GM23338 (cell line): ENCODE results near the gene AKR1B1. TPM values are rescaled to one million over a fixed set of nuclear protein-coding genes. Genes with fewer than 3 reads are reported as not detected.

Source experiments
- ATAC-seq: fragments of 200-7000 bp; cut with Tn5 transposase; 3 replicates; pipeline ENCODE4 v1.9.1; 2020
- DNase-seq: peaks from one replicate; pipeline ENCODE4 v3.0.0-alpha.2; 2015; ENCODE audit warnings: low spot score
- H2AFZ ChIP-seq: fragments of 200-600 bp; sonication (generic); 2 replicates; pipeline ENCODE4 v1.8.0; 2016; ENCODE audit warnings: antibody characterized with exemption, mild to moderate bottlenecking, moderate library complexity
- H3F3A ChIP-seq: fragments of 200-600 bp; sonication (generic); replicated peaks from 2 replicates; pipeline ENCODE4 v1.8.0; 2017; ENCODE audit warnings: antibody characterized with exemption, mixed run types, low read depth
- H3K27ac ChIP-seq: fragments of 200-600 bp; sonication (generic); 2 replicates; pipeline ENCODE4 v1.6.1; 2016; ENCODE audit warnings: low read depth
- H3K27me3 ChIP-seq: fragments of 200-600 bp; sonication (generic); 2 replicates; pipeline ENCODE4 v1.8.0; 2016; ENCODE audit warnings: mild to moderate bottlenecking, mixed run types, moderate library complexity; ENCODE audit not compliant: insufficient read depth
- H3K36me3 ChIP-seq: fragments of 200-600 bp; sonication (generic); 2 replicates; pipeline ENCODE4 v1.8.0; 2016; ENCODE audit warnings: mild to moderate bottlenecking; ENCODE audit not compliant: insufficient read depth
- H3K4me1 ChIP-seq: fragments of 200-600 bp; sonication (generic); 2 replicates; pipeline ENCODE4 v1.8.0; 2016; ENCODE audit warnings: mild to moderate bottlenecking, moderate library complexity; ENCODE audit not compliant: insufficient read depth
- H3K4me2 ChIP-seq: fragments of 200-600 bp; sonication (generic); 2 replicates; pipeline ENCODE4 v1.7.1; 2017; ENCODE audit warnings: mixed run types
- H3K4me3 ChIP-seq: fragments of 200-600 bp; sonication (generic); 2 replicates; pipeline ENCODE4 v1.6.1; 2016; ENCODE audit warnings: mixed run types
- H3K79me2 ChIP-seq: fragments of 200-600 bp; sonication (generic); replicated peaks from 2 replicates; pipeline ENCODE4 v1.8.0; 2017; ENCODE audit warnings: mild to moderate bottlenecking; ENCODE audit not compliant: insufficient read depth
- H3K9me2 ChIP-seq: fragments of 200-600 bp; sonication (generic); 2 replicates; pipeline ENCODE4 v1.8.0; 2017; ENCODE audit not compliant: insufficient read depth
- H4K20me1 ChIP-seq: fragments of 200-600 bp; sonication (generic); replicated peaks from 2 replicates; pipeline ENCODE4 v1.8.0; 2017; ENCODE audit warnings: mild to moderate bottlenecking; ENCODE audit not compliant: insufficient read depth
- H3K27ac Mint-ChIP-seq: 2 replicates; pipeline ENCODE4 v1.8.0; 2020; ENCODE audit warnings: inconsistent platforms, mild to moderate bottlenecking, moderate library complexity, mixed read lengths
- H3K27me3 Mint-ChIP-seq: 3 replicates; pipeline ENCODE4 v1.8.0; 2022; ENCODE audit warnings: low read depth, mild to moderate bottlenecking, moderate library complexity, mixed read lengths, inconsistent platforms; ENCODE audit not compliant: insufficient read depth, poor library complexity
- H3K36me3 Mint-ChIP-seq: 3 replicates; pipeline ENCODE4 v1.8.0; 2021; ENCODE audit warnings: low read depth, mild to moderate bottlenecking, inconsistent platforms, moderate library complexity, mixed read lengths
- H3K4me1 Mint-ChIP-seq: 3 replicates; pipeline ENCODE4 v1.8.0; 2020; ENCODE audit warnings: mild to moderate bottlenecking, inconsistent platforms, mixed read lengths
- H3K4me3 Mint-ChIP-seq: 3 replicates; pipeline ENCODE4 v1.8.0; 2021; ENCODE audit warnings: moderate library complexity, mild to moderate bottlenecking, inconsistent platforms, mixed read lengths
- H3K9me3 Mint-ChIP-seq: 3 replicates; pipeline ENCODE4 v1.8.0; 2020; ENCODE audit warnings: moderate library complexity, mild to moderate bottlenecking, inconsistent platforms, mixed read lengths
- CREB1 ChIP-seq: fragments of 250-450 bp; sonication (Bioruptor Pico); IDR thresholded peaks from 2 replicates; pipeline ENCODE4 v1.5.0; 2020; ENCODE audit warnings: low read depth, mild to moderate bottlenecking, moderate library complexity
- CTCF ChIP-seq, 2 experiments: fragments of 200-600 bp in 1 of 2; sonication (generic) in 1 of 2; conservative IDR thresholded peaks; 2 replicates each; pipeline versions ENCODE4 v1.5.1 to v1.6.1; 2016 to 2017; ENCODE audit warnings: antibody characterized with exemption in 2 of 2, low read depth in 2 of 2, mild to moderate bottlenecking in 2 of 2, moderate library complexity in 1 of 2
- ETS1 ChIP-seq: IDR thresholded peaks from 2 replicates; pipeline ENCODE4 v1.6.1; 2016; ENCODE audit warnings: antibody characterized with exemption
- EZH2phosphoT487 ChIP-seq: fragments of 200-600 bp; sonication (generic); IDR thresholded peaks from one replicate; pipeline ENCODE4 v1.8.1; 2018; ENCODE audit warnings: antibody characterized with exemption; ENCODE audit not compliant: unreplicated experiment
- JUNB ChIP-seq: IDR thresholded peaks from one replicate; pipeline ENCODE4 v1.6.1; 2016; ENCODE audit warnings: antibody characterized with exemption; ENCODE audit not compliant: unreplicated experiment
- NANOG ChIP-seq: IDR thresholded peaks from 2 replicates; pipeline ENCODE4 v1.6.1; 2016; ENCODE audit warnings: antibody characterized with exemption, borderline replicate concordance
- POLR2AphosphoS5 ChIP-seq: IDR thresholded peaks from 2 replicates; pipeline ENCODE4 v1.6.1; 2016; ENCODE audit warnings: antibody characterized with exemption, low read depth
- REST ChIP-seq: IDR thresholded peaks from one replicate; pipeline ENCODE4 v1.6.1; 2018; ENCODE audit warnings: antibody characterized with exemption; ENCODE audit not compliant: unreplicated experiment
- STAT1 ChIP-seq: IDR thresholded peaks from one replicate; pipeline ENCODE4 v1.6.1; 2016; ENCODE audit warnings: antibody characterized with exemption; ENCODE audit not compliant: unreplicated experiment
- ZNF114 ChIP-seq: fragments of 250-450 bp; sonication (Bioruptor Pico); IDR thresholded peaks from 2 replicates; pipeline ENCODE4 v1.5.0; 2020; ENCODE audit warnings: mild to moderate bottlenecking, moderate library complexity
- ZNF462 ChIP-seq: fragments of 250-450 bp; sonication (Bioruptor Pico); IDR thresholded peaks from 2 replicates; pipeline ENCODE4 v1.5.0; 2020; ENCODE audit warnings: mild to moderate bottlenecking, moderate library complexity
- polyA plus RNA-seq: library from polyadenylated mRNA; unstranded; fragments of >200 nt; fragmentation: Nextera tagmentation; extraction: Ambion mirVana; gene quantifications from 2 replicates; pipeline ENCODE4 v1.2.1, GENCODE V29; 2016
- total RNA-seq: library from RNA; depleted of rRNA; stranded (reverse); fragments of >200 nt; shearing (Covaris generic); gene quantifications from 2 replicates; pipeline ENCODE4 v1.2.3, GENCODE V29; 2014

Gene AKR1B1
- total and polyA plus RNA-seq, 2 experiments from 2014 or later: 132 to 154 TPM

- no peak for TF ChIP-seq ZNF462 (CRISPR knock-in tag)
These were observed 33.1 kb downstream of the AKR1B1 start (continued) for GRCh38 chr7:134425777-134426176.

- ATAC-seq (no peak), DNase-seq (no peak)
- H3K36me3 Mint-ChIP-seq: no peaks in the 10 kb centered on the region
- no peak overlapping the region for H3K4me3 Mint-ChIP-seq
- Histone ChIP-seq H2AFZ (no peak overlapping the region), H3K4me2 (no peak overlapping the region), H4K20me1 (no peaks in the 10 kb centered on the region), H3K27ac (no peak overlapping the region), H3K9me2 (peaks cover 8% of the 10 kb centered on the region), H3K79me2 (no peaks in the 10 kb centered on the region), H3K27me3 (no peaks in the 10 kb centered on the region), H3K4me3 (no peak overlapping the region), H3K36me3 (no peaks in the 10 kb centered on the region), H3F3A (no peaks in the 10 kb centered on the region), H3K4me1 (no peaks in the 10 kb centered on the region)
- no peak overlapping the region for H3K27ac Mint-ChIP-seq
- H3K27me3 Mint-ChIP-seq: peaks cover 3% of the 10 kb centered on the region
- peaks cover 11% of the 10 kb centered on the region for H3K4me1 Mint-ChIP-seq
- no peaks in the 10 kb centered on the region; the same call in 2 of the 3 replicates for H3K9me3 Mint-ChIP-seq
- no peak for TF ChIP-seq CTCF (conservative IDR thresholded peaks at IDR 0.05; ENCODE audit: low read depth in 2 of 2)
- TF ChIP-seq EZH2phosphoT487: no peak
- TF ChIP-seq ZNF114 (CRISPR knock-in tag): no peak
- no peak for TF ChIP-seq STAT1
- TF ChIP-seq REST: no peak
- TF ChIP-seq CREB1 (CRISPR knock-in tag): no peak
- no peak for TF ChIP-seq JUNB
- TF ChIP-seq ETS1: no peak
- no peak for TF ChIP-seq NANOG
- no peak for TF ChIP-seq POLR2AphosphoS5
These were observed 36.3 kb downstream of the AKR1B1 start for GRCh38 chr7:134422638-134423037.
